ENCODE results near the gene FAF1. TPM values are rescaled to one million over a fixed set of nuclear protein-coding genes. Genes with fewer than 3 reads are reported as not detected.
"Not testable (repeated sequence)": the region's sequence is repeated elsewhere in the genome, so short reads cannot be mapped to it uniquely, and the experiment has no call there.

FAF1 gene
- total RNA-seq, 1 donor from 2014 or later = 52.7 TPM

- TF ChIP-seq CTCF (IDR thresholded peaks at IDR 0.05; ENCODE audit: insufficient read depth, low read length, severe bottlenecking) = no peak
- H3K4me3 ChIP-seq (ENCODE audit: low read depth, low read length) = no peak overlapping the region
- DNase-seq (ENCODE audit: low read depth) (peak; percentile 4), FAIRE-seq (no peak)
- H3K27me3 ChIP-seq (ENCODE audit: control insufficient read depth, insufficient read depth, low read length) = no peaks in the 10 kb centered on the region
- peaks cover 2% of the 10 kb centered on the region for H3K36me3 ChIP-seq (ENCODE audit: control insufficient read depth, insufficient read depth, low read length)
These were observed 428.5 kb downstream of the FAF1 start for GRCh38 chr1:50531601-50532000.

DNA sequence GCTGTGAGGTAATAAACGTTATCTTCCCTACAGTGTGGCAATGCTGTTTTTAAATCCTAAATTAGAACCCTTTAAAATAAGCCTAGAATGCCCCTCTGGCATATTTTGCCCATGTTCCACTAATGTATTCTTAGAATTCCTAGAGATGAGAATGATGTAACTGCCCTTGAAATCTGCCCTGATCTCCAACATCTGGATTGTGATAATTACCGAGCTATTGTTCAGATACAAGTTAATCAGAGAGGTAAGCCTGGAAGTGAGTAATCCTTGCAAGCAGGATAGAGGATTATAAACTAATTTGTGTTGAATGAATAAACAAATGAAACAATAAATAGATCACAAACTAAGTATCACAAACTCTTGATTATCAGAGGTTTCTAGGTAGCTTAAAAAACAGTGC is 429.0 kb downstream of the FAF1 start:
- no peak for TF ChIP-seq CTCF (IDR thresholded peaks at IDR 0.05; ENCODE audit: insufficient read depth, low read length, severe bottlenecking)
- no peak for DNase-seq (ENCODE audit: low read depth)
- Histone ChIP-seq H3K27me3 (ENCODE audit: control insufficient read depth, insufficient read depth, low read length) (no peaks in the 10 kb centered on the region), H3K36me3 (ENCODE audit: control insufficient read depth, insufficient read depth, low read length) (peaks cover 2% of the 10 kb centered on the region), H3K4me3 (ENCODE audit: low read depth, low read length) (no peak overlapping the region)
- FAIRE-seq = no peak

DNA sequence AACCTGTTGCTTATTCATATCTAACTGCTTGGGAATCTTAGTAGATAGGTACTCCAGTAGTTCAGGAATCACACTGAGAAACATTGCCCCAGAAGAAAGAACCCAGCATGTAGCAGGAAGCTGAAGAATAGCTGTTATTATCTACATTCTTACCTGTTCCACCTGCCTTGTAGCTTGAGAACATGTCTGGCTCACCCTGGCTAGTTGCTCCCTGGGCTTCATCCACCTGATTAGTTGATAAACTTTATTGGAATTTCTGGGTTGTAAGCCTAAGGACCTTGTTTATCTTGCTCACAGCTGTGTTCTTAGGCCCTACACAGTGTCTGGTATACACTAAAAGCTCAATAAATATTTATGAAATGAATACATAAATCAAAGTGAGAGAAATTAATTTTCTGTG is 430.6 kb downstream of the FAF1 start:
- no peak for FAIRE-seq

GRCh38 chr1:50527987-50528320 is 432.1 kb downstream of the FAF1 start:
- not testable (repeated sequence) for H3K36me3 ChIP-seq (ENCODE audit: control insufficient read depth, insufficient read depth, low read length); DNase-seq (ENCODE audit: low read depth); FAIRE-seq; H3K27me3 ChIP-seq (ENCODE audit: control insufficient read depth, insufficient read depth, low read length); H3K4me3 ChIP-seq (ENCODE audit: low read depth, low read length)

More for the DNA sequence above, 430.6 kb downstream of the FAF1 start:
- Histone ChIP-seq H3K27me3 (ENCODE audit: control insufficient read depth, insufficient read depth, low read length) (no peaks in the 10 kb centered on the region), H3K4me3 (ENCODE audit: low read depth, low read length) (no peak overlapping the region), H3K36me3 (ENCODE audit: control insufficient read depth, insufficient read depth, low read length) (peaks cover 2% of the 10 kb centered on the region)
- no peak for TF ChIP-seq CTCF (IDR thresholded peaks at IDR 0.05; ENCODE audit: insufficient read depth, low read length, severe bottlenecking)
- no peak for DNase-seq (ENCODE audit: low read depth)

GRCh38 chr1:50527249-50527986 is 432.6 kb downstream of the FAF1 start:
- Histone ChIP-seq H3K27me3 (ENCODE audit: control insufficient read depth, insufficient read depth, low read length) (no peaks in the 10 kb centered on the region), H3K36me3 (ENCODE audit: control insufficient read depth, insufficient read depth, low read length) (peaks cover 1% of the 10 kb centered on the region), H3K4me3 (ENCODE audit: low read depth, low read length) (no peak overlapping the region)
- DNase-seq (ENCODE audit: low read depth) (no peak), FAIRE-seq (no peak)
- TF ChIP-seq CTCF (IDR thresholded peaks at IDR 0.05; ENCODE audit: insufficient read depth, low read length, severe bottlenecking) = no peak

DNA sequence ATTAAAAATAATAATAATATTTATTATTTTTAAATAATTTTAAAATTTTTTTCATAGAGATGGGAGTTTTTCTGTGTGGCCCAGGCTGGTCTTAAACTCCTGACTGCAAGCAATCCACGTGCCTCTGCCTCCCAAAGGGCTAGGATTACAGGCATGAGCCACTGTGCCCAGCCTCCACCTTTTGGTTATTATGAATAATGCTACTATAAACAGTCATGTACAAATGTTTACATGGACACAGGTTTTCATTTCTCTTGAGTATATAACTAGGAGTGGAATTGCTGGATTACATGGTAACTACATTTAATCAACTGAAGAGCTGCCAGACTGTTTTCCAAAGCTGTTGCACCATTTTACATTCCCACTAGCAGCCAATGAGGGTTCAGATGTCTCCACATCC is 433.6 kb downstream of the FAF1 start:
- DNase-seq (ENCODE audit: low read depth) (no peak), FAIRE-seq (no peak)
- Histone ChIP-seq H3K36me3 (ENCODE audit: control insufficient read depth, insufficient read depth, low read length) (peaks cover 1% of the 10 kb centered on the region), H3K4me3 (ENCODE audit: low read depth, low read length) (no peak overlapping the region), H3K27me3 (ENCODE audit: control insufficient read depth, insufficient read depth, low read length) (no peaks in the 10 kb centered on the region)
- TF ChIP-seq CTCF (IDR thresholded peaks at IDR 0.05; ENCODE audit: insufficient read depth, low read length, severe bottlenecking) = no peak

All from bronchial epithelial cell (primary cell).